ENCODE data around the gene PDE7B. TPM values are rescaled to one million over a fixed set of nuclear protein-coding genes. Genes with fewer than 3 reads are reported as not detected.

The PDE7B gene
- polyA plus RNA-seq, 1 donor (not counting 4 experiments of a cell fraction or from before 2014, with no cell fraction given) = 0.01 TPM

DNA sequence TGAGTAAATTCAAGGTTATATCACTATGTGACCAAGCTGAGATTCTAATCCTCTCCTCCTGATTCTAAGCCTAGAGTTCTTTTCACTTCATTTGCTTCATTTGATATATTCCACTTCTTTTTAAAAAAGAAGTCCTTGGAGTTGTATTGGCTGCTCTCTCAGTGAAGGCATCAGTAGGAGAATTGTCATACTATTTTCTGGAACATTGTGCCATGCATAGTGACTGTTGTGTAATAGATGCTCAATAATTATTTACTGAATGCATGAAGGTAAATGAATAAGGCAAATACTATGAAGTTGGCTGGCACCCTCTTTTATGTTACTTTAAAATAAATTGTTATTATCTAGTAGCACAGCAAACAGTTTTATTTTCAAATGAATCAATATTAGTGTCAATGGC is 209.3 kb downstream of the PDE7B start:
- H3K4me1 ChIP-seq (ENCODE audit: control insufficient read depth, extremely low read depth, insufficient read depth, low read length) = no peaks in the 10 kb centered on the region
- H3K4me2 ChIP-seq (ENCODE audit: control insufficient read depth, extremely low read depth, insufficient read depth, low read depth, low read length) = no peak overlapping the region
- no peak overlapping the region for H2AFZ ChIP-seq (ENCODE audit: control insufficient read depth, low read length)
- no peak for FAIRE-seq
- H3K36me3 ChIP-seq (ENCODE audit: control insufficient read depth in 2 of 2, extremely low read depth in 1 of 2, insufficient read depth in 2 of 2, low read length in 2 of 2) = no peaks in the 10 kb centered on the region
- H3K9me3 ChIP-seq (ENCODE audit: control insufficient read depth, low read depth, low read length) = no peaks in the 10 kb centered on the region
- H3K4me3 ChIP-seq (ENCODE audit: control insufficient read depth in 2 of 3, extremely low read depth in 1 of 3, insufficient read depth in 2 of 3, low read depth in 1 of 3, low read length in 3 of 3) = no peak overlapping the region
- H3K79me2 ChIP-seq (ENCODE audit: control insufficient read depth, insufficient read depth, low read length) = no peaks in the 10 kb centered on the region
- dilution Hi-C loops (cut with MboI; ENCODE audit: extremely low pct_ligation_motif_present, low sequenced_read_pairs) = no loop called here
- no peaks in the 10 kb centered on the region for H3K9me1 ChIP-seq (ENCODE audit: control insufficient read depth, extremely low read depth, insufficient read depth, low read length)
- no peak for TF ChIP-seq CTCF (optimal IDR thresholded peaks at IDR 0.05 in 1 of 3, IDR thresholded peaks at IDR 0.05 in 1 of 3, conservative IDR thresholded peaks at IDR 0.05 in 1 of 3; ENCODE audit: extremely low read depth in 1 of 3, insufficient read depth in 2 of 3, low read length in 3 of 3)
- no peak for TF ChIP-seq EZH2 (IDR thresholded peaks at IDR 0.05; ENCODE audit: low read length)
- no peak overlapping the region for H3K27ac ChIP-seq (ENCODE audit: control insufficient read depth, insufficient read depth, low read length)
- H3K27me3 ChIP-seq (ENCODE audit: control insufficient read depth, extremely low read depth, insufficient read depth, low read length) = peaks cover 3% of the 10 kb centered on the region
- H4K20me1 ChIP-seq (ENCODE audit: control insufficient read depth, extremely low read depth, insufficient read depth, low read length) = no peaks in the 10 kb centered on the region
- no peak for DNase-seq (ENCODE audit: low read depth, low spot score)
- H3K9ac ChIP-seq (ENCODE audit: control insufficient read depth, extremely low read depth, insufficient read depth, low read length) = no peak overlapping the region

DNA sequence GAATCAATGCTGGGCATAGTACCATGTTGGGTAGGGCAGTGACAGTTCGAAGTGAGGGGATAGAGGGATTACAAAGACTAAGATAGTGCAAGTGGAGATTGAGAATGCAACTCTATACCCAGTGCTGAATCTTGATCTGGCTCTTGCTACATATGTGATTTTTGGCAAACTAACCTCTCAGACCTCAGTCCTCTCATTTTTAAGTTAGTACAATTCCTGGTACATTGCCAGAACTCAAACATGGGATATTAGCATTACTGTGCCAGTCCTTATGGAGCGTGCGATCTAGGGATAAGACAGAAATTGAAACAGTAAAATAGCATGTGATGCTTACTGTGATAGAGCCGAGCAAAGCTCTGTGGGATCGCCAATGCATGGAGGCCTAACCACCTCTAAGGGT is 210.2 kb downstream of the PDE7B start:
- H2AFZ ChIP-seq (ENCODE audit: control insufficient read depth, low read length) = no peak overlapping the region
- H3K4me2 ChIP-seq (ENCODE audit: control insufficient read depth, extremely low read depth, insufficient read depth, low read depth, low read length) = no peak overlapping the region
- H3K9me1 ChIP-seq (ENCODE audit: control insufficient read depth, extremely low read depth, insufficient read depth, low read length) = no peaks in the 10 kb centered on the region
- no peak overlapping the region for H3K27ac ChIP-seq (ENCODE audit: control insufficient read depth, insufficient read depth, low read length)
- H3K9ac ChIP-seq (ENCODE audit: control insufficient read depth, extremely low read depth, insufficient read depth, low read length) = no peak overlapping the region
- H3K4me3 ChIP-seq (ENCODE audit: control insufficient read depth in 2 of 3, extremely low read depth in 1 of 3, insufficient read depth in 2 of 3, low read depth in 1 of 3, low read length in 3 of 3) = no peak overlapping the region
- H3K9me3 ChIP-seq (ENCODE audit: control insufficient read depth, low read depth, low read length) = no peaks in the 10 kb centered on the region
- dilution Hi-C loops (cut with MboI; ENCODE audit: extremely low pct_ligation_motif_present, low sequenced_read_pairs) = no loop called here
- DNase-seq (ENCODE audit: low read depth, low spot score) (no peak), FAIRE-seq (no peak)
- H4K20me1 ChIP-seq (ENCODE audit: control insufficient read depth, extremely low read depth, insufficient read depth, low read length) = no peaks in the 10 kb centered on the region
- H3K27me3 ChIP-seq (ENCODE audit: control insufficient read depth, extremely low read depth, insufficient read depth, low read length) = peaks cover 3% of the 10 kb centered on the region
- TF ChIP-seq EZH2 (IDR thresholded peaks at IDR 0.05; ENCODE audit: low read length) (no peak), CTCF (optimal IDR thresholded peaks at IDR 0.05 in 1 of 3, IDR thresholded peaks at IDR 0.05 in 1 of 3, conservative IDR thresholded peaks at IDR 0.05 in 1 of 3; ENCODE audit: extremely low read depth in 1 of 3, insufficient read depth in 2 of 3, low read length in 3 of 3) (no peak)
- no peaks in the 10 kb centered on the region for H3K79me2 ChIP-seq (ENCODE audit: control insufficient read depth, insufficient read depth, low read length)
- no peaks in the 10 kb centered on the region for H3K36me3 ChIP-seq (ENCODE audit: control insufficient read depth in 2 of 2, extremely low read depth in 1 of 2, insufficient read depth in 2 of 2, low read length in 2 of 2)
- no peaks in the 10 kb centered on the region for H3K4me1 ChIP-seq (ENCODE audit: control insufficient read depth, extremely low read depth, insufficient read depth, low read length)
